ENCODE measurements around the gene PRF1.
"Not testable (repeated sequence)": the region's sequence is repeated elsewhere in the genome, so short reads cannot be mapped to it uniquely, and the experiment has no call there.

Gene PRF1

DNA sequence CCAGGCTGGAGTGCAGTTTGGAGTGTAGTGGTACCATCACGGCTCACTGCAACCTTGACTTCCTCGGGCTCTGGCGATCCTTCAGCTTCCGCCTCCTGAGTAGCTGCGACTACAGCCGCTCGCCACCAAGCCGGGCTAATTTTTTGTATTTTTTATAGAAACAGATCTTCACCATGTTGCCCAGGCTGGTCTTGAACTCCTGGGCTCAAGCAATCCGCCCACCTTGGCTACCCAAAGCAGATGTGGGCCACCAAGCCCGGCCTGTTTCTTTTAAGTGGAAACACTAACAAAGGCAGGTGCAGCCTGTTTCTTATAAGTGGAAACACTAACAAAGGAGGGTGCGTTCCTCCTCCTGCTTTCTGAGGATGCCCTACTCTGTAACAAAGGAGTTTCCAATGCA is 18.2 kb downstream of the PRF1 start:
- Histone ChIP-seq H3K9me2 (replicated peaks; ENCODE audit: control insufficient read depth, low read length) (no peaks in the 10 kb centered on the region), H3K4me3 (ENCODE audit: low read length) (no peak overlapping the region), H3F3A (ENCODE audit: control insufficient read depth, insufficient read depth) (no peaks in the 10 kb centered on the region), H3K27me3 (ENCODE audit: control insufficient read depth, low read length) (peaks cover 14% of the 10 kb centered on the region), H3K4me2 (ENCODE audit: low read length) (no peak overlapping the region), H3K79me2 (ENCODE audit: control insufficient read depth, low read length) (no peaks in the 10 kb centered on the region), H3K9me3 (ENCODE audit: control insufficient read depth, insufficient read depth, low read length) (no peaks in the 10 kb centered on the region), H3K4me1 (ENCODE audit: control insufficient read depth, low read length) (no peaks in the 10 kb centered on the region), H3K36me3 (ENCODE audit: control insufficient read depth, low read length) (no peaks in the 10 kb centered on the region), H4K20me1 (ENCODE audit: control insufficient read depth, insufficient read depth, low read depth, low read length) (no peaks in the 10 kb centered on the region), H3K27ac (ENCODE audit: low read depth, low read length) (no peak overlapping the region)
- TF ChIP-seq, protein P1, sequence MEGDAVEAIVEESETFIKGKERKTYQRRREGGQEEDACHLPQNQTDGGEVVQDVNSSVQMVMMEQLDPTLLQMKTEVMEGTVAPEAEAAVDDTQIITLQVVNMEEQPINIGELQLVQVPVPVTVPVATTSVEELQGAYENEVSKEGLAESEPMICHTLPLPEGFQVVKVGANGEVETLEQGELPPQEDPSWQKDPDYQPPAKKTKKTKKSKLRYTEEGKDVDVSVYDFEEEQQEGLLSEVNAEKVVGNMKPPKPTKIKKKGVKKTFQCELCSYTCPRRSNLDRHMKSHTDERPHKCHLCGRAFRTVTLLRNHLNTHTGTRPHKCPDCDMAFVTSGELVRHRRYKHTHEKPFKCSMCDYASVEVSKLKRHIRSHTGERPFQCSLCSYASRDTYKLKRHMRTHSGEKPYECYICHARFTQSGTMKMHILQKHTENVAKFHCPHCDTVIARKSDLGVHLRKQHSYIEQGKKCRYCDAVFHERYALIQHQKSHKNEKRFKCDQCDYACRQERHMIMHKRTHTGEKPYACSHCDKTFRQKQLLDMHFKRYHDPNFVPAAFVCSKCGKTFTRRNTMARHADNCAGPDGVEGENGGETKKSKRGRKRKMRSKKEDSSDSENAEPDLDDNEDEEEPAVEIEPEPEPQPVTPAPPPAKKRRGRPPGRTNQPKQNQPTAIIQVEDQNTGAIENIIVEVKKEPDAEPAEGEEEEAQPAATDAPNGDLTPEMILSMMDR (IDR thresholded peaks at IDR 0.05; ENCODE audit: low read depth, low read length, poor library complexity, severe bottlenecking) = no peak
- no peak for TF ChIP-seq EZH2phosphoT487 (IDR thresholded peaks at IDR 0.05; ENCODE audit: borderline replicate concordance, low read length)

- H3F3A ChIP-seq (ENCODE audit: control insufficient read depth, insufficient read depth) = no peaks in the 10 kb centered on the region
- no peaks in the 10 kb centered on the region for H3K79me2 ChIP-seq (ENCODE audit: control insufficient read depth, low read length)
- no peak overlapping the region for H3K27ac ChIP-seq (ENCODE audit: low read depth, low read length)
- no peaks in the 10 kb centered on the region for H3K9me2 ChIP-seq (replicated peaks; ENCODE audit: control insufficient read depth, low read length)
- no peaks in the 10 kb centered on the region for H3K9me3 ChIP-seq (ENCODE audit: control insufficient read depth, insufficient read depth, low read length)
- TF ChIP-seq EZH2phosphoT487 (IDR thresholded peaks at IDR 0.05; ENCODE audit: borderline replicate concordance, low read length) = no peak
- TF ChIP-seq, protein P1 (IDR thresholded peaks at IDR 0.05; ENCODE audit: low read depth, low read length, poor library complexity, severe bottlenecking) = no peak
- H3K4me2 ChIP-seq (ENCODE audit: low read length) = no peak overlapping the region
- peaks cover 12% of the 10 kb centered on the region for H3K27me3 ChIP-seq (ENCODE audit: control insufficient read depth, low read length)
- no peaks in the 10 kb centered on the region for H4K20me1 ChIP-seq (ENCODE audit: control insufficient read depth, insufficient read depth, low read depth, low read length)
- no peak overlapping the region for H3K4me3 ChIP-seq (ENCODE audit: low read length)
- peaks cover 3% of the 10 kb centered on the region for H3K4me1 ChIP-seq (ENCODE audit: control insufficient read depth, low read length)
- no peaks in the 10 kb centered on the region for H3K36me3 ChIP-seq (ENCODE audit: control insufficient read depth, low read length)
Observed at GRCh38 chr10:70583669-70584037, 18.9 kb downstream of the PRF1 start.

GRCh38 chr10:70582793-70583668 is 19.5 kb downstream of the PRF1 start:
- TF ChIP-seq, protein P1 (IDR thresholded peaks at IDR 0.05; ENCODE audit: low read depth, low read length, poor library complexity, severe bottlenecking) = no peak
- TF ChIP-seq EZH2phosphoT487 (IDR thresholded peaks at IDR 0.05; ENCODE audit: borderline replicate concordance, low read length) = no peak

GRCh38 chr10:70581176-70581575 is 21.4 kb downstream of the PRF1 start:
- H4K20me1 ChIP-seq (ENCODE audit: control insufficient read depth, insufficient read depth, low read depth, low read length); H3K27me3 ChIP-seq (ENCODE audit: control insufficient read depth, low read length); H3K4me2 ChIP-seq (ENCODE audit: low read length); H3K79me2 ChIP-seq (ENCODE audit: control insufficient read depth, low read length); H3K36me3 ChIP-seq (ENCODE audit: control insufficient read depth, low read length); H3K4me3 ChIP-seq (ENCODE audit: low read length); H3K9me3 ChIP-seq (ENCODE audit: control insufficient read depth, insufficient read depth, low read length); H3K9me2 ChIP-seq (replicated peaks; ENCODE audit: control insufficient read depth, low read length); H3K27ac ChIP-seq (ENCODE audit: low read depth, low read length); H3F3A ChIP-seq (ENCODE audit: control insufficient read depth, insufficient read depth): not testable (repeated sequence)
- H3K4me1 ChIP-seq (ENCODE audit: control insufficient read depth, low read length) = peaks cover 28% of the 10 kb centered on the region

More at GRCh38 chr10:70582793-70583668, 19.5 kb downstream of the PRF1 start:
- no peak overlapping the region for H3K4me3 ChIP-seq (ENCODE audit: low read length)
- H3K9me2 ChIP-seq (replicated peaks; ENCODE audit: control insufficient read depth, low read length) = no peaks in the 10 kb centered on the region
- no peak overlapping the region for H3K4me2 ChIP-seq (ENCODE audit: low read length)
- H3K27me3 ChIP-seq (ENCODE audit: control insufficient read depth, low read length) = peaks cover 10% of the 10 kb centered on the region
- no peaks in the 10 kb centered on the region for H3K9me3 ChIP-seq (ENCODE audit: control insufficient read depth, insufficient read depth, low read length)
- H3K4me1 ChIP-seq (ENCODE audit: control insufficient read depth, low read length) = peaks cover 9% of the 10 kb centered on the region
- no peaks in the 10 kb centered on the region for H3K79me2 ChIP-seq (ENCODE audit: control insufficient read depth, low read length)
- no peaks in the 10 kb centered on the region for H4K20me1 ChIP-seq (ENCODE audit: control insufficient read depth, insufficient read depth, low read depth, low read length)
- H3K27ac ChIP-seq (ENCODE audit: low read depth, low read length) = no peak overlapping the region
- H3F3A ChIP-seq (ENCODE audit: control insufficient read depth, insufficient read depth) = no peaks in the 10 kb centered on the region
- no peaks in the 10 kb centered on the region for H3K36me3 ChIP-seq (ENCODE audit: control insufficient read depth, low read length)

All from DOHH2 (cell line).